H9 (cell line): ENCODE results near the gene TK2. TPM values are rescaled to one million over a fixed set of nuclear protein-coding genes. Genes with fewer than 3 reads are reported as not detected.
A peak's percentile ranks its signal among the peaks of the same experiment; 100 is the strongest.

Experiments
- DNase-seq: peaks from one replicate; pipeline ENCODE4 v3.0.0-alpha.2; 2017
- H2AFZ ChIP-seq: one replicate; pipeline ENCODE4 v1.6.1; 2013; ENCODE audit warnings: mild to moderate bottlenecking, low read length, control low read depth, moderate library complexity
- H2AK5ac ChIP-seq: 2 replicates; pipeline ENCODE4 v1.6.1; 2013; ENCODE audit warnings: low read length, control low read depth, mixed read lengths; ENCODE audit not compliant: insufficient read length
- H2BK120ac ChIP-seq: one replicate; pipeline ENCODE4 v1.6.1; 2013; ENCODE audit warnings: low read depth, mild to moderate bottlenecking, low read length, control low read depth, inconsistent platforms; ENCODE audit not compliant: poor library complexity, severe bottlenecking
- H2BK12ac ChIP-seq: 2 replicates; pipeline ENCODE4 v1.6.1; 2013; ENCODE audit warnings: low read length, control low read depth, mixed read lengths, low read depth; ENCODE audit not compliant: insufficient read length
- H2BK15ac ChIP-seq: 2 replicates; pipeline ENCODE4 v1.6.1; 2013; ENCODE audit warnings: low read depth, low read length, control low read depth
- H2BK20ac ChIP-seq: one replicate; pipeline ENCODE4 v1.6.1; 2013; ENCODE audit warnings: low read depth, mild to moderate bottlenecking, low read length, control low read depth, inconsistent platforms; ENCODE audit not compliant: poor library complexity, severe bottlenecking
- H2BK5ac ChIP-seq: 2 replicates; pipeline ENCODE4 v1.6.1; 2013; ENCODE audit warnings: low read length, control low read depth, mixed read lengths; ENCODE audit not compliant: insufficient read length
- H3K14ac ChIP-seq: 2 replicates; pipeline ENCODE4 v1.6.1; 2013; ENCODE audit warnings: low read length, control low read depth; ENCODE audit not compliant: insufficient read depth
- H3K18ac ChIP-seq: 2 replicates; pipeline ENCODE4 v1.6.1; 2013; ENCODE audit warnings: low read depth, mild to moderate bottlenecking, mixed read lengths, low read length, control low read depth; ENCODE audit not compliant: insufficient read length
- H3K23ac ChIP-seq: 2 replicates; pipeline ENCODE4 v1.6.1; 2013; ENCODE audit warnings: low read length, control low read depth, mixed read lengths, low read depth; ENCODE audit not compliant: insufficient read length
- H3K23me2 ChIP-seq: 2 replicates; pipeline ENCODE4 v1.6.1; 2013; ENCODE audit warnings: low read depth, mild to moderate bottlenecking, mixed read lengths, low read length, control low read depth; ENCODE audit not compliant: insufficient read length, poor library complexity, severe bottlenecking
- H3K27ac ChIP-seq: 2 replicates; pipeline ENCODE4 v1.5.1; 2013; ENCODE audit warnings: low read length, control low read depth, mixed read lengths, low read depth; ENCODE audit not compliant: insufficient read length
- H3K27me3 ChIP-seq: 2 replicates; pipeline ENCODE4 v1.6.1; 2013; ENCODE audit warnings: low read length, control low read depth, inconsistent platforms; ENCODE audit not compliant: insufficient read depth
- H3K4ac ChIP-seq: 2 replicates; pipeline ENCODE4 v1.6.1; 2013; ENCODE audit warnings: low read depth, mild to moderate bottlenecking, control low read depth, inconsistent platforms, low read length, moderate library complexity
- H3K4me1 ChIP-seq: 2 replicates; pipeline ENCODE4 v1.6.1; 2013; ENCODE audit warnings: low read length, control low read depth, inconsistent platforms; ENCODE audit not compliant: insufficient read depth
- H3K4me2 ChIP-seq: 2 replicates; pipeline ENCODE4 v1.6.1; 2013; ENCODE audit warnings: low read length, control low read depth, mixed read lengths; ENCODE audit not compliant: insufficient read length, insufficient read depth
- H3K56ac ChIP-seq: 2 replicates; pipeline ENCODE4 v1.6.1; 2013; ENCODE audit warnings: low read depth, mild to moderate bottlenecking, mixed read lengths, low read length, control low read depth; ENCODE audit not compliant: insufficient read length
- H3K79me1 ChIP-seq: 2 replicates; pipeline ENCODE4 v1.6.1; 2013; ENCODE audit warnings: low read depth, mild to moderate bottlenecking, moderate library complexity, low read length, control low read depth, inconsistent platforms; ENCODE audit not compliant: insufficient read depth, poor library complexity, severe bottlenecking
- H3K79me2 ChIP-seq: 2 replicates; pipeline ENCODE4 v1.6.1; 2013; ENCODE audit warnings: low read length, control low read depth, inconsistent platforms; ENCODE audit not compliant: insufficient read depth
- H3K9ac ChIP-seq: 2 replicates; pipeline ENCODE4 v1.6.1; 2013; ENCODE audit warnings: low read length, control low read depth, mixed read lengths; ENCODE audit not compliant: insufficient read length; ENCODE audit errors: extremely low read depth
- H3K9me3 ChIP-seq: one replicate; pipeline ENCODE4 v1.6.1; 2013; ENCODE audit warnings: low read depth, low read length, inconsistent platforms; ENCODE audit not compliant: control insufficient read depth
- H3T11ph ChIP-seq: one replicate; pipeline ENCODE4 v1.6.1; 2013; ENCODE audit warnings: mild to moderate bottlenecking, low read length, control low read depth, inconsistent platforms
- H4K20me1 ChIP-seq: one replicate; pipeline ENCODE4 v1.6.1; 2013; ENCODE audit not compliant: control insufficient read depth, insufficient read length, insufficient read depth
- H4K5ac ChIP-seq: 2 replicates; pipeline ENCODE4 v1.6.1; 2013; ENCODE audit warnings: low read depth, mild to moderate bottlenecking, mixed read lengths, low read length, control low read depth; ENCODE audit not compliant: insufficient read length
- H4K8ac ChIP-seq: replicated peaks from 2 replicates; pipeline ENCODE4 v1.6.1; 2013; ENCODE audit warnings: low read length, control low read depth, mixed read lengths, low read depth; ENCODE audit not compliant: insufficient read length
- H4K91ac ChIP-seq: 2 replicates; pipeline ENCODE4 v1.6.1; 2013; ENCODE audit warnings: low read depth, mild to moderate bottlenecking, moderate library complexity, mixed read lengths, low read length, control low read depth; ENCODE audit not compliant: insufficient read length
- H3K27ac Mint-ChIP-seq, 3 experiments: 2 replicates in 2 of 3; 3 replicates in 1 of 3; pipeline ENCODE4 v1.8.0; 2020 to 2021; ENCODE audit warnings: mixed read lengths in 3 of 3, mild to moderate bottlenecking in 1 of 3, moderate library complexity in 1 of 3
- H3K27me3 Mint-ChIP-seq: 2 replicates; pipeline ENCODE4 v1.8.0; 2021; ENCODE audit warnings: low read depth, mild to moderate bottlenecking, moderate library complexity, mixed read lengths
- H3K36me3 Mint-ChIP-seq, 3 experiments: 2 replicates in 2 of 3; 3 replicates in 1 of 3; pipeline ENCODE4 v1.8.0; 2020 to 2021; ENCODE audit warnings: low read depth in 3 of 3, mixed read lengths in 3 of 3; ENCODE audit not compliant: insufficient read depth in 1 of 3
- H3K4me1 Mint-ChIP-seq, 2 experiments: 2 replicates each; pipeline ENCODE4 v1.8.0; 2020; ENCODE audit warnings: mixed read lengths in 2 of 2
- H3K4me3 Mint-ChIP-seq, 2 experiments: 2 replicates in 1 of 2; 3 replicates in 1 of 2; pipeline ENCODE4 v1.8.0; 2020 to 2021; ENCODE audit warnings: mild to moderate bottlenecking in 2 of 2, mixed read lengths in 2 of 2, moderate library complexity in 1 of 2
- H3K9me3 Mint-ChIP-seq, 2 experiments: 2 replicates in 1 of 2; 3 replicates in 1 of 2; pipeline ENCODE4 v1.8.0; 2020; ENCODE audit warnings: mild to moderate bottlenecking in 2 of 2, mixed read lengths in 2 of 2, moderate library complexity in 1 of 2
- WGBS: extraction: QIAGEN DNeasy Blood & Tissue Kit; methylation state at CpG from one replicate; pipeline ENCODE4 v1.1.7; 2013; ENCODE audit warnings: missing lambda C conversion rate, low lambda C conversion rate, mixed read lengths; ENCODE audit not compliant: insufficient read length; ENCODE audit errors: extremely low coverage; 5-methylcytosine and 5-hydroxymethylcytosine counted together
- total RNA-seq: library from RNA; stranded (reverse); gene quantifications from 2 replicates; pipeline ENCODE4 v1.2.1, GENCODE V29; 2021
- TF ChIP-seq, protein P1 (sequence below): fragments of 200-600 bp; sonication (generic); conservative IDR thresholded peaks from 3 replicates; pipeline ENCODE4 v1.8.0; 2021; ENCODE audit warnings: antibody characterized with exemption, mild to moderate bottlenecking

The TK2 gene
- total RNA-seq, 1 experiment from 2014 or later, result 5.2 TPM

DNA sequence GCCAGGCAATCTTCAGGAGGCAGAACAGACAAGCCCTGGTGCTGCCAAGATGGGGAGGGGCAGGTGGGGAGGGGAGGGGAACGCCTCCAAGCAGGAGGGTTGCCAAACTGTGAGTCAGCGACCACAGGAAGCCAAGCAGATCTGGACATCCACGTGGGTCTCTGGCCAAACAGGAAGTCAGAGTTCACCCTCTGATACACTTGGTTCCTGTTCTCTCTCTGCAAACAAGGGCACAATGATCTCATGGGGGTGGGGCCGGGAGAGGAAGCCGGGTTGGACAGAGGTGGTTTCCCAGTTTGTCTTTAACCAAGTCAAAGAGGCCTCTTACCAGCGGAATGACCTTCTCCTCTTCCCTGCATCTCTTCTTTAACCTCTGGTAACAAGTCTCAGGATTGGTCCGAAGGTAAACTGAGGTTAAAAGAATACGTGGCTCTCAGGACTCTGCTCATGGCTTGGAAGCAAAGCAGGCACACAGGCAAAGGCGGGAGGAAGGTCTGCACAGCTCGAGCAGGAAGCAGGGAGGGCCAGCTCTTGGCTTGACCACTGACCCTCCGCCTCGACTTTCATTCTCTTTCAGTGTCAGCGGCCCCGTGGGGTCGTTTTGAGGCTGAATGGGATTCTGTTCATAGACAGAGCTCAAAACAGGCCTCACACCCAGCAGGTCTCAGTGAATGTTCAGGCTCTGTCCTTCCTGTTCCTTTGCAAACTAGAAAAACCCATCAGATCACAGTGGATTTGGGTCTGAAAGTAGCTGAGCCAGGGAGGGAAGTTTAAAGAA is 32.9 kb downstream of the TK2 start:
- peak overlapping the region in 2 of 3 experiments; percentile 71 to 87; a peak in 4 of 7 replicates for H3K27ac Mint-ChIP-seq
- H3K23me2 ChIP-seq, result no peaks in the 10 kb centered on the region
- WGBS, result no CpG with 5 or more reads among the region's 15 CpGs
- H4K91ac ChIP-seq, result no peak overlapping the region
- H3K9me3 Mint-ChIP-seq, result peaks cover 2 to 3% of the 10 kb centered on the region in 2 experiments; a peak in 2 of 5 replicates
- no peak overlapping the region for H3K18ac ChIP-seq
- H2BK12ac ChIP-seq, result no peak overlapping the region
- H2BK20ac ChIP-seq, result no peak overlapping the region
- no peak overlapping the region for H3K27ac ChIP-seq
- no peak overlapping the region for H2AFZ ChIP-seq
- no peaks in the 10 kb centered on the region for H3K27me3 ChIP-seq
- TF ChIP-seq, protein P1, sequence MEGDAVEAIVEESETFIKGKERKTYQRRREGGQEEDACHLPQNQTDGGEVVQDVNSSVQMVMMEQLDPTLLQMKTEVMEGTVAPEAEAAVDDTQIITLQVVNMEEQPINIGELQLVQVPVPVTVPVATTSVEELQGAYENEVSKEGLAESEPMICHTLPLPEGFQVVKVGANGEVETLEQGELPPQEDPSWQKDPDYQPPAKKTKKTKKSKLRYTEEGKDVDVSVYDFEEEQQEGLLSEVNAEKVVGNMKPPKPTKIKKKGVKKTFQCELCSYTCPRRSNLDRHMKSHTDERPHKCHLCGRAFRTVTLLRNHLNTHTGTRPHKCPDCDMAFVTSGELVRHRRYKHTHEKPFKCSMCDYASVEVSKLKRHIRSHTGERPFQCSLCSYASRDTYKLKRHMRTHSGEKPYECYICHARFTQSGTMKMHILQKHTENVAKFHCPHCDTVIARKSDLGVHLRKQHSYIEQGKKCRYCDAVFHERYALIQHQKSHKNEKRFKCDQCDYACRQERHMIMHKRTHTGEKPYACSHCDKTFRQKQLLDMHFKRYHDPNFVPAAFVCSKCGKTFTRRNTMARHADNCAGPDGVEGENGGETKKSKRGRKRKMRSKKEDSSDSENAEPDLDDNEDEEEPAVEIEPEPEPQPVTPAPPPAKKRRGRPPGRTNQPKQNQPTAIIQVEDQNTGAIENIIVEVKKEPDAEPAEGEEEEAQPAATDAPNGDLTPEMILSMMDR, result no peak
- no peak overlapping the region for H3K4me3 Mint-ChIP-seq
- H3T11ph ChIP-seq, result no peak overlapping the region
- H3K27me3 Mint-ChIP-seq, result peaks cover 7% of the 10 kb centered on the region
- H3K4me2 ChIP-seq, result no peak overlapping the region
- peak; percentile 44 for DNase-seq
- no peak overlapping the region for H4K5ac ChIP-seq
- peaks cover 9 to 17% (median 12%) of the 10 kb centered on the region in 3 experiments; a peak in 6 of 7 replicates for H3K36me3 Mint-ChIP-seq
- no peaks in the 10 kb centered on the region for H3K79me1 ChIP-seq
- H3K4me1 Mint-ChIP-seq, result peaks cover 32 to 39% of the 10 kb centered on the region in 2 experiments
- H2BK15ac ChIP-seq, result no peak overlapping the region
- no peak overlapping the region for H2BK120ac ChIP-seq
- H3K14ac ChIP-seq, result no peak overlapping the region
- H3K4me1 ChIP-seq, result peaks cover 4% of the 10 kb centered on the region; the same call in 1 of the 2 replicates
- no peak overlapping the region for H3K56ac ChIP-seq
- H3K79me2 ChIP-seq, result no peaks in the 10 kb centered on the region
- no peak overlapping the region for H2AK5ac ChIP-seq
- no peak overlapping the region for H4K8ac ChIP-seq
- no peaks in the 10 kb centered on the region for H4K20me1 ChIP-seq
- no peak overlapping the region for H2BK5ac ChIP-seq
- H3K9me3 ChIP-seq, result no peaks in the 10 kb centered on the region
- H3K9ac ChIP-seq, result no peak overlapping the region
- H3K4ac ChIP-seq, result no peak overlapping the region
- no peak overlapping the region for H3K23ac ChIP-seq
